Retinal pigment epithelial cell (primary cell): ENCODE measurements around the gene ARHGAP10.

ENCODE experiments used
- DNase-seq: peaks from one replicate; pipeline ENCODE4 v3.0.0-alpha.2; 2010; ENCODE audit warnings: low read depth
- H3K4me3 ChIP-seq: 2 replicates; pipeline ENCODE4 v1.5.1; 2011; ENCODE audit warnings: mild to moderate bottlenecking, low read length, control low read depth, moderate library complexity
- TF ChIP-seq, protein P1 (sequence below): conservative IDR thresholded peaks from 2 replicates; pipeline ENCODE4 v1.5.1; 2011; ENCODE audit warnings: low read depth, low read length, control low read depth, inconsistent platforms

Gene ARHGAP10

DNA sequence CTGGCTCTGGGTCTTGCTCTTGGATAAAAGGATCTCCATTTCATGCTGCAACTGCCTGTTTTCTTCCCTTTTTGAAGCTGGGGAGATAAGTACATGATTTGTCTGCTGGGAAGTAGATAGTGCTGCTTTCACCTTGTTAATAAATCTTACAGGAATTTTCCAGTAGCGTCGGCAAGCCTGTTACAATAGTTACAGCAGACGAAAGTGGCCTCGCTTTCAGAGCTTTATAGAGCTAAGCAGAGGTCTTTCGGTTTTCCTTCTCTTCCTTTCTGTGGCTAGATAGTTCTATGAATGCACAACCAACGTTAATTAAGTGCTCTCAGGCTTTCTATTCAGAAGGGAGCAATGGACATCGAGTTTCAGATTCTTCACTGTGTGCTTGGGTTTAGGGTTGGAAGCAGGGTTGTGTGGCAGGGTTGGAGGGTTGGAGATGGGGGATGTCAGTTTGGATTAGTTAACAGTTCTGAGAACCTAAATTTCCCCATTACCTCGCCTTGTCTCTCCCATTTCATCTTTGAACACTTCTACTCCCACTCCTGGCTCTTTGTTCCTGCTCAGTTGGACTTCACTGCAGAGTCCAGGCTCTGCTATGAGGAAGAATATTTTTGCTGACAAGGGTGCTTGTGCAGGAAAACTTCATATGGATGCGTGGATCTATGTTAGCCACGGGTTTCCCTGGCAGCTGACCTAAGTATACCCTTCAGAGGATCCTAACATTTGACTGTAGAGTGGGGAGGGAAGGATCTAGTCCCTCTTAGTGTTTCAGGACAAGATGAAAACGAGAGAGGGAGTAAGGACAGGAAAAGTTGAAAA lies 237.9 kb downstream of the ARHGAP10 start:
- no peak overlapping the region for H3K4me3 ChIP-seq
- DNase-seq: no peak
- TF ChIP-seq, protein P1, sequence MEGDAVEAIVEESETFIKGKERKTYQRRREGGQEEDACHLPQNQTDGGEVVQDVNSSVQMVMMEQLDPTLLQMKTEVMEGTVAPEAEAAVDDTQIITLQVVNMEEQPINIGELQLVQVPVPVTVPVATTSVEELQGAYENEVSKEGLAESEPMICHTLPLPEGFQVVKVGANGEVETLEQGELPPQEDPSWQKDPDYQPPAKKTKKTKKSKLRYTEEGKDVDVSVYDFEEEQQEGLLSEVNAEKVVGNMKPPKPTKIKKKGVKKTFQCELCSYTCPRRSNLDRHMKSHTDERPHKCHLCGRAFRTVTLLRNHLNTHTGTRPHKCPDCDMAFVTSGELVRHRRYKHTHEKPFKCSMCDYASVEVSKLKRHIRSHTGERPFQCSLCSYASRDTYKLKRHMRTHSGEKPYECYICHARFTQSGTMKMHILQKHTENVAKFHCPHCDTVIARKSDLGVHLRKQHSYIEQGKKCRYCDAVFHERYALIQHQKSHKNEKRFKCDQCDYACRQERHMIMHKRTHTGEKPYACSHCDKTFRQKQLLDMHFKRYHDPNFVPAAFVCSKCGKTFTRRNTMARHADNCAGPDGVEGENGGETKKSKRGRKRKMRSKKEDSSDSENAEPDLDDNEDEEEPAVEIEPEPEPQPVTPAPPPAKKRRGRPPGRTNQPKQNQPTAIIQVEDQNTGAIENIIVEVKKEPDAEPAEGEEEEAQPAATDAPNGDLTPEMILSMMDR: no peak

DNA sequence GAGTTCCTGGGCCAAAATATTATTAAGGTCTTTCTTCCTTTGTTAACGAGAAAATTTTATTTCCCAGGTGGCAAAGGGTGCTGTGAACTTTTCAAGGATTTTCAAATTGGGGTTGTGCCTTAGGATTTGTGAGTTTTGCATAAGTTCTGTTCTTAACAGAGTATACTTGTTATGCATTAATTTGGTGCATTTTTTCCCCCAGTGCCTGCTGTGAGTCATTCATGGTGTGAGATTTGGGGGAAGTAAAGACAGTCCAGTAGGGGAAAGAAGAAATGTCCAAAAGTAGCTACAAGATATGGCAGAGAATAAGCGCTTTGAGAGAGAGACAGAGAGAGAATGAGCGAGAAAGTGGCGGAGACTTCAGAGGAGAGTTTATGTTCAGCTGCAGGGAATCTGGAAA lies 239.2 kb downstream of the ARHGAP10 start:
- DNase-seq: no peak
- TF ChIP-seq, protein P1: no peak
- no peak overlapping the region for H3K4me3 ChIP-seq

- TF ChIP-seq, protein P1: no peak
- no peak overlapping the region for H3K4me3 ChIP-seq
- DNase-seq: no peak
Observed at GRCh38 chr4:147975325-147975724, 243.4 kb downstream of the ARHGAP10 start.

DNA sequence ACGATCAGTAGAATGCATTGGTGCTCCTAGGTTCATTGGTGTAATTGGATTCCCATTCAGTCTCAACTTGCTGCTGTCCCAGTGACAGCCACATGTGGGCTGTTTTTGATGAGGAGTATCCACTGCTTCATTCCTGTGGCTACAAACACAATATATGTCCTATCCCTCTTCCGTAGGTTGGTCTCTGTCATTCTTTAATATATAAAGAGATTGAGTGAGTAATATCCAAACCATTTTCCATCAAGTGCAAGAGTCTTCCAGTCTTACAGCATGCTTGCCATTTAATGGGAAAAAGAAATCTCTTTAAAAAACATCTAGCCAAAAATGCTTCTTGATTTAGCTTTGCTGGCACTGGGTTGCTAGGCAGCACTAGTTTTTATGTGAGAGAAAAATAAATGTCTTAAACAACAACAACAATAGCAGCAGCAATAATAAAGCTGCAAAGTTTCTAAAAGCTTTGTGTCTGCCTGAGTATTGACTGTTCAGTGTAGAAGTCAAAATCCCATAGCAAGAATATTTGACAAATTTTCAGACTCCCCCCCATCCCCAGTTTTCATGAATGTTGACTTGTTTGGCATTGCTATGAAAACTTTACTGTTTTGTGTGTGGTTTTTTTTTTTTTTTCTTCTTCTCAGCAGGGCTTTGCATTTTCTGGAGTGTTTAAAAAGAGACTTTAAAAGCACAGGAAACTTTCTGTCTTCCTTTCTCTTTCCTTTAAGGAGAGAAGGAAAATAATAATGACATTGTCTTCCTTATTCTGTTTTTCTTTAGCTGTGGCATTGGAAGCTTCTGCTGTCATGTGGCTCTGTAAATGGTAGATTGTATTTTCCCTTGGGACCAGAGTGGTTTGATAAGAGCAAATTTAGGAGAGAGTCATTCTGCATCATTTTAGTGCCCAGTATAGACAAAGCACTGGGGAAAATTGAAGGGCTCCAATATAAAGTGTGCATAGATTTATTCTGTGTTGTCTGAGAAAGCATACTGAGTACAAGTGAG lies 244.3 kb downstream of the ARHGAP10 start:
- TF ChIP-seq, protein P1: no peak
- H3K4me3 ChIP-seq: no peak overlapping the region
- DNase-seq: no peak

DNA sequence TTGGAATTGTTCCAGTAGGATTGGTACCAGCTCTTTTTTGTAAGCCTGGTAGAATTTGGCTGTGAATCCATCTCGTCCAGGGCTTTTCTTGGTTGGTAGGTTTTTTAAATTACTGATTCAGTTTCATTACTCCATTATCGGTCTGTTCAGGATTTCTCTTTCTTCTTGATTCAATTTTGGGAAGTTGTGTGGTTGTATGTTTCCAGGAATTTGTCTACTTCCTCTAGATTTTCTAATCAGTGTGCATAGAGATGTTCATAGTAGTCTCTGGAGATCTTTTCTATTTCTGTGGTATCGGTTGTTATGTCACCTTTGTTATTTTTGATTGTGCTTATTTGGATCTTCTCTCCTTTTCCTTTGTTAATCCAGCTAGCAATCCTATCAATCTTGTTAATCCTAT lies 248.7 kb downstream of the ARHGAP10 start:
- no peak for DNase-seq
- no peak overlapping the region for H3K4me3 ChIP-seq
- TF ChIP-seq, protein P1: no peak

DNA sequence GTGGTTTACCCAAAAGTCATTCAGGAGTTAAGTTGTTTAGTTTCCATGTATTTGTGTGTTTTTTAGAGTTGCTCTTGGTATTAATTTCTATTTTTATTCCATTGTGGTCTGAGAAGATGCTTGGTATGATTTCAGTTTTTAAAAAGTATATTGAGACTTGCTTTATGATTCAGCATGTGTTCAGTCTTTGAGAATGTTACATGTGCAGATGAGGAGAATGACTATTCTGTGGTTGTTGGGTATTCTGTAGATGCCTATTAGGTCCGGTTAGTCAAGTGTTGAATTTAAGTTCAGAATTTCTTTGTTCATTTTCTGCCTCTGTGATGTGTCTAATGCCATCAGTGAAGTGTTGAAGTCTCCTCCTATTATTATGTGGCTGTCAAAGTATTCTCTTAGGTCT lies 249.4 kb downstream of the ARHGAP10 start:
- no peak overlapping the region for H3K4me3 ChIP-seq
- TF ChIP-seq, protein P1: no peak
- no peak for DNase-seq
